Mesothelial cell of epicardium (in vitro differentiated cells): ENCODE results near the gene SLC9A9. TPM values are rescaled to one million over a fixed set of nuclear protein-coding genes. Genes with fewer than 3 reads are reported as not detected.

Experiments
- DNase-seq, 2 experiments: peaks; one replicate each; pipeline ENCODE4 v3.0.0; 2021; ENCODE audit warnings: low spot score in 2 of 2; ENCODE audit not compliant: unreplicated experiment in 2 of 2
- H3K27ac Mint-ChIP-seq: 2 replicates; pipeline ENCODE4 v1.8.0; 2021; ENCODE audit warnings: mixed read lengths
- H3K27me3 Mint-ChIP-seq: 2 replicates; pipeline ENCODE4 v1.8.0; 2021; ENCODE audit warnings: low read depth, mixed read lengths
- H3K36me3 Mint-ChIP-seq: 2 replicates; pipeline ENCODE4 v1.8.0; 2021; ENCODE audit warnings: mixed read lengths
- H3K4me1 Mint-ChIP-seq: 2 replicates; pipeline ENCODE4 v1.8.0; 2021; ENCODE audit warnings: mixed read lengths
- H3K4me3 Mint-ChIP-seq: 2 replicates; pipeline ENCODE4 v1.8.0; 2021; ENCODE audit warnings: mild to moderate bottlenecking, moderate library complexity, mixed read lengths
- H3K9me3 Mint-ChIP-seq: 2 replicates; pipeline ENCODE4 v1.8.0; 2021; ENCODE audit warnings: mixed read lengths
- total RNA-seq: library from RNA; stranded (reverse); gene quantifications from 3 replicates; pipeline ENCODE4 v1.2.1, GENCODE V29; 2021
- TF ChIP-seq, protein P1 (sequence below): fragments of 200-600 bp; sonication (generic); IDR thresholded peaks from one replicate; pipeline ENCODE4 v1.5.0; 2021; ENCODE audit warnings: antibody characterized with exemption; ENCODE audit not compliant: unreplicated experiment

SLC9A9 gene
- total RNA-seq, 1 donor from 2014 or later, result 2.7 TPM

DNA sequence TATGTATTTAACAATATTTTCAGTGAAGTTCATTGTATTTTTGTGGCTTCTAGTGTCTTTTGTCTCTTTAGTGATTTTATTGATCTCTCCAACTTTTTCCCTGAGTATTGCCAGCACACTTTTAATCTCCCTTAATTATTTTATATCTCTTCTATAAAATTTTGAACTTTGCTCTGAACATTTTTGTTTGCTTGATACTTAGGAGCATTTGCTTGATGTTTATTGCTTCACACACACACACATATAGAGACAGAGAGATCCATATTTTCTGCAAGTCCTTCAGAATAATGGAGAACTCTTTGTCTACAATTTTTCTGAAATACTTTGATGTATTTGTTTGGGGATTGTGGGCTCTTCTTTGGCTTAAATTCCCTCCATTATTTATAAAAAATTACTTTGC, 213.8 kb downstream of the SLC9A9 start:
- Mint-ChIP-seq H3K4me1 (no peaks in the 10 kb centered on the region), H3K27ac (no peak overlapping the region), H3K36me3 (peaks cover 2% of the 10 kb centered on the region), H3K4me3 (no peak overlapping the region), H3K27me3 (peaks cover 17% of the 10 kb centered on the region), H3K9me3 (peaks cover 18% of the 10 kb centered on the region)
- DNase-seq, result no peak
- TF ChIP-seq, protein P1, sequence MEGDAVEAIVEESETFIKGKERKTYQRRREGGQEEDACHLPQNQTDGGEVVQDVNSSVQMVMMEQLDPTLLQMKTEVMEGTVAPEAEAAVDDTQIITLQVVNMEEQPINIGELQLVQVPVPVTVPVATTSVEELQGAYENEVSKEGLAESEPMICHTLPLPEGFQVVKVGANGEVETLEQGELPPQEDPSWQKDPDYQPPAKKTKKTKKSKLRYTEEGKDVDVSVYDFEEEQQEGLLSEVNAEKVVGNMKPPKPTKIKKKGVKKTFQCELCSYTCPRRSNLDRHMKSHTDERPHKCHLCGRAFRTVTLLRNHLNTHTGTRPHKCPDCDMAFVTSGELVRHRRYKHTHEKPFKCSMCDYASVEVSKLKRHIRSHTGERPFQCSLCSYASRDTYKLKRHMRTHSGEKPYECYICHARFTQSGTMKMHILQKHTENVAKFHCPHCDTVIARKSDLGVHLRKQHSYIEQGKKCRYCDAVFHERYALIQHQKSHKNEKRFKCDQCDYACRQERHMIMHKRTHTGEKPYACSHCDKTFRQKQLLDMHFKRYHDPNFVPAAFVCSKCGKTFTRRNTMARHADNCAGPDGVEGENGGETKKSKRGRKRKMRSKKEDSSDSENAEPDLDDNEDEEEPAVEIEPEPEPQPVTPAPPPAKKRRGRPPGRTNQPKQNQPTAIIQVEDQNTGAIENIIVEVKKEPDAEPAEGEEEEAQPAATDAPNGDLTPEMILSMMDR, result no peak

DNA sequence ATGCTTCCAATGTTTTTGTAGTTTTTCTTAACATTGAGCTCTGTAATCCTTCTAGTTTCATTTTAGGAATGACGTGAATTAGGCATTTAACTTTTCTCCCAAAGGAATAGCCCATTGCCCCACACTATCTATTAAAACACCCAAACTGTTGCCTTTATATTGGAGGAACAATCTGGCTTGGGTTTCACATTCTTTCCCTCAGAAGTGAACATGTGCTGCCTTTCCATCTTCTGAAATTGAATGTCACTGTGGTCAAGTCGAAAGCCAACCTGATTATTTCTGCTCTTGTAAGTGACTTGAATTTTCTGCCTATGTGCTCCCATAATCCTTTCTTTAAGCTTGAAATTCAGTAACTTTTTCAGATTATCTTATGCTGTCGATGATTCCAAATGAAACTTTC, 214.5 kb downstream of the SLC9A9 start:
- TF ChIP-seq, protein P1, result no peak
- Mint-ChIP-seq H3K9me3 (peaks cover 18% of the 10 kb centered on the region), H3K27me3 (peaks cover 17% of the 10 kb centered on the region), H3K4me3 (no peak overlapping the region), H3K36me3 (peaks cover 2% of the 10 kb centered on the region), H3K4me1 (no peaks in the 10 kb centered on the region), H3K27ac (no peak overlapping the region)
- no peak for DNase-seq

DNA sequence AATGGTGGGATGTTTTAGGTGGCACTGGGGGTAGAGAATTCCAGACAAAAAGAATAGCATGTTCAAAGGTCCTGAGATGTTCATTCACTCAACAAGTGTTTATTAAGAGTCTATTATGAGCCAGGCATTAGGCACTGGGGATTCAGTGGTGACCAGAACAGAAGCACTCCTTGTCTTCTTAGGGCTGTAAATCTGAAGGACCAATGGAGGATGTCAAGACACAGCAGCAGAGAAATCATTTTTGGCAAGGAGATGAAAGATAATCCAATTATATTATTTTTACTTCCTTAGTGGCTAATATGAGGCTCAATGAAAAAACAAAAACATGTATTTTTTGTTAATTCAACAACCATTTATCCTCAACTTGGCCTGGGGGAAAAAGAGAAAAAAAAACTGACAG, 218.5 kb downstream of the SLC9A9 start:
- no peak overlapping the region for H3K4me3 Mint-ChIP-seq
- TF ChIP-seq, protein P1, result no peak
- H3K4me1 Mint-ChIP-seq, result no peaks in the 10 kb centered on the region
- H3K9me3 Mint-ChIP-seq, result no peaks in the 10 kb centered on the region
- DNase-seq, result no peak
- no peak overlapping the region for H3K27ac Mint-ChIP-seq
- H3K36me3 Mint-ChIP-seq, result no peaks in the 10 kb centered on the region
- peaks cover 14% of the 10 kb centered on the region for H3K27me3 Mint-ChIP-seq

DNA sequence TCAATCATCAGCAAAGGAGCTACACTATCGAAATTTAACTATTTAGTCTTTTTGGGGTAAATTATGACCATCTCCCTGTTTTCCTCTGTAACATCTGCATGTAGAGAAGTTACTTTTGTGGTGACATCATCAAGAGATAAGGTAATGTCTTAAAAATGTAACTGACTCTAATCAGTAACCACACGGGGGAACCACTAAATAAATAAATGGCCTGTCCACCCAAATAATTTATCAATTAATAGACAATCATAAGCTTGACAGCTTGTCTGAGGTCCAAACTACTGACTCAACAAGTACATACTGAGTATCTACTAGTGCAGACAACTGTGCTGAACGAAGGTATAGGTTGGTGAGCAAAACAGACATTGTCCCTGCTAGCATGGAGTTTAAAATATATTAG, 219.3 kb downstream of the SLC9A9 start:
- Mint-ChIP-seq H3K4me3 (no peak overlapping the region), H3K36me3 (no peaks in the 10 kb centered on the region), H3K4me1 (no peaks in the 10 kb centered on the region), H3K27ac (no peak overlapping the region), H3K9me3 (no peaks in the 10 kb centered on the region), H3K27me3 (peaks cover 10% of the 10 kb centered on the region)
- DNase-seq, result no peak
- TF ChIP-seq, protein P1, result no peak

DNA sequence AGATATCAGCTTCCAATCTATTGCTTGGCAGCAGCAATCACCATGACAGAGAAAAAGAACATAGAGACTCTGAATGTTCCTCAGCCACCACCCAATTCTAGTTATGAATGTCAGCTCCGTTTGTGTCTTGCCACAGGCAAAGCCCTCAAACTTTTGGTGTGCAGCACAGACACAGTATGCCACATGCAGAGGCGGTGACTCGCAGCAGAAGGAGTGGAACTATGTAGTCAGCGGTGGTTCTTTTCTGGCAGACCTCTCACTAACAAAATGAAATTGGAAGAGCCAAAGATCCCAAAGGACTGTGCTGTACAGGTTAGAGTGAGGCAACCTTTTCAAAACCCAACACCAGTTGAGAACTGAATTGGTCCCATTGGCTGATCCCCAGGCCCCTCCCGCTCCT, 220.9 kb downstream of the SLC9A9 start:
- Mint-ChIP-seq H3K4me3 (no peak overlapping the region), H3K27me3 (peaks cover 11% of the 10 kb centered on the region), H3K27ac (no peak overlapping the region), H3K36me3 (no peaks in the 10 kb centered on the region), H3K9me3 (peaks cover 4% of the 10 kb centered on the region), H3K4me1 (no peaks in the 10 kb centered on the region)
- DNase-seq, result no peak
- TF ChIP-seq, protein P1, result no peak

DNA sequence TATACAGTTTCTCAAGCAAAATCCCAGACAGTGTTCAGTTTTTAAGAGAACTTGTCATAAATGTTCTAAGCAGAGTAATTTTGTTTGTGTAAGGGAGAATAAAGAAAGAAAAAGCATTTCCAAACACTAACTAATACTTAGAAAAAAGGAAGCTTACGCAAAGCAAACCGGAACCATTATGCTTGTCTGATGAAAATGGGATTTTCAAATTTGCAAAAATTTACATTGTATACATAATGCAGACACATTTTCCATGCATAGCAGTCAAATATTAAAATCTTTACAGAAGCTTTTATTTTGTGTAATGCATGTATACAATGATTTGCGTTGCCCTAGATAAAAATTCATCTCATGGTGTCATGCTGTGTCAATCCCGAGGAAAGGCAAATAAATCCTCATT, 229.0 kb downstream of the SLC9A9 start:
- no peaks in the 10 kb centered on the region for H3K4me1 Mint-ChIP-seq
- TF ChIP-seq, protein P1, result no peak
- no peak for DNase-seq
- H3K27me3 Mint-ChIP-seq, result peaks cover 9% of the 10 kb centered on the region
- H3K36me3 Mint-ChIP-seq, result no peaks in the 10 kb centered on the region
- H3K27ac Mint-ChIP-seq, result no peak overlapping the region
- no peak overlapping the region for H3K4me3 Mint-ChIP-seq
- H3K9me3 Mint-ChIP-seq, result peaks cover 17% of the 10 kb centered on the region
